ENCODE data around the gene AIFM2.

GRCh38 chr10:70069346-70069745 is 63.3 kb downstream of the AIFM2 start:
- TF ChIP-seq, protein P1, sequence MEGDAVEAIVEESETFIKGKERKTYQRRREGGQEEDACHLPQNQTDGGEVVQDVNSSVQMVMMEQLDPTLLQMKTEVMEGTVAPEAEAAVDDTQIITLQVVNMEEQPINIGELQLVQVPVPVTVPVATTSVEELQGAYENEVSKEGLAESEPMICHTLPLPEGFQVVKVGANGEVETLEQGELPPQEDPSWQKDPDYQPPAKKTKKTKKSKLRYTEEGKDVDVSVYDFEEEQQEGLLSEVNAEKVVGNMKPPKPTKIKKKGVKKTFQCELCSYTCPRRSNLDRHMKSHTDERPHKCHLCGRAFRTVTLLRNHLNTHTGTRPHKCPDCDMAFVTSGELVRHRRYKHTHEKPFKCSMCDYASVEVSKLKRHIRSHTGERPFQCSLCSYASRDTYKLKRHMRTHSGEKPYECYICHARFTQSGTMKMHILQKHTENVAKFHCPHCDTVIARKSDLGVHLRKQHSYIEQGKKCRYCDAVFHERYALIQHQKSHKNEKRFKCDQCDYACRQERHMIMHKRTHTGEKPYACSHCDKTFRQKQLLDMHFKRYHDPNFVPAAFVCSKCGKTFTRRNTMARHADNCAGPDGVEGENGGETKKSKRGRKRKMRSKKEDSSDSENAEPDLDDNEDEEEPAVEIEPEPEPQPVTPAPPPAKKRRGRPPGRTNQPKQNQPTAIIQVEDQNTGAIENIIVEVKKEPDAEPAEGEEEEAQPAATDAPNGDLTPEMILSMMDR (IDR thresholded peaks at IDR 0.05) = no peak
- no peak for TF ChIP-seq POLR2A (IDR thresholded peaks at IDR 0.05)
